Left ventricle myocardium inferior (tissue), 1 donor: ENCODE data around the gene WDR20. TPM values are rescaled to one million over a fixed set of nuclear protein-coding genes. Genes with fewer than 3 reads are reported as not detected.

Experiments
- DNase-seq: peaks from one replicate; pipeline ENCODE4 v3.0.0-alpha.2; 2020
- H3K27ac ChIP-seq: fragments of 200-600 bp; replicated peaks from 2 replicates; pipeline ENCODE4 v1.8.0; 2021
- H3K27me3 ChIP-seq: fragments of 200-600 bp; 2 replicates; pipeline ENCODE4 v1.8.0; 2021; ENCODE audit warnings: low read depth
- H3K36me3 ChIP-seq: fragments of 200-600 bp; 2 replicates; pipeline ENCODE4 v1.8.0; 2021
- H3K4me1 ChIP-seq: fragments of 200-600 bp; 2 replicates; pipeline ENCODE4 v1.8.0; 2021
- H3K4me3 ChIP-seq: fragments of 200-600 bp; 2 replicates; pipeline ENCODE4 v1.8.0; 2021; ENCODE audit warnings: mild to moderate bottlenecking, moderate library complexity
- H3K9me3 ChIP-seq: fragments of 200-600 bp; replicated peaks from 2 replicates; pipeline ENCODE4 v1.8.0; 2021
- intact Hi-C: fragments of 100-400 bp; cut with micrococcal nuclease; formaldehyde crosslinking; loops from one replicate; pipeline ENCODE4 v1.11.0; 2022
- total RNA-seq: library from RNA; stranded (reverse); fragmentation: NEBNext Ultra II Directional; extraction: Animal tissue kit (Norgen Biotek cat#: 25700); gene quantifications from one replicate; pipeline ENCODE4 v1.2.1, GENCODE V29; 2021
- TF ChIP-seq, protein P1 (sequence below): fragments of 200-600 bp; IDR thresholded peaks from 2 replicates; pipeline ENCODE4 v1.8.0; 2021; ENCODE audit warnings: antibody characterized with exemption, mild to moderate bottlenecking, borderline replicate concordance
- donor health status: DM: no; HTN: yes; CAD: no; lungs with severe emphysema.

WDR20 gene
- total RNA-seq, 1 donor from 2014 or later, result 20.9 TPM

GRCh38 chr14:102111101-102111500 lies 28.6 kb upstream of the WDR20 start:
- TF ChIP-seq, protein P1, sequence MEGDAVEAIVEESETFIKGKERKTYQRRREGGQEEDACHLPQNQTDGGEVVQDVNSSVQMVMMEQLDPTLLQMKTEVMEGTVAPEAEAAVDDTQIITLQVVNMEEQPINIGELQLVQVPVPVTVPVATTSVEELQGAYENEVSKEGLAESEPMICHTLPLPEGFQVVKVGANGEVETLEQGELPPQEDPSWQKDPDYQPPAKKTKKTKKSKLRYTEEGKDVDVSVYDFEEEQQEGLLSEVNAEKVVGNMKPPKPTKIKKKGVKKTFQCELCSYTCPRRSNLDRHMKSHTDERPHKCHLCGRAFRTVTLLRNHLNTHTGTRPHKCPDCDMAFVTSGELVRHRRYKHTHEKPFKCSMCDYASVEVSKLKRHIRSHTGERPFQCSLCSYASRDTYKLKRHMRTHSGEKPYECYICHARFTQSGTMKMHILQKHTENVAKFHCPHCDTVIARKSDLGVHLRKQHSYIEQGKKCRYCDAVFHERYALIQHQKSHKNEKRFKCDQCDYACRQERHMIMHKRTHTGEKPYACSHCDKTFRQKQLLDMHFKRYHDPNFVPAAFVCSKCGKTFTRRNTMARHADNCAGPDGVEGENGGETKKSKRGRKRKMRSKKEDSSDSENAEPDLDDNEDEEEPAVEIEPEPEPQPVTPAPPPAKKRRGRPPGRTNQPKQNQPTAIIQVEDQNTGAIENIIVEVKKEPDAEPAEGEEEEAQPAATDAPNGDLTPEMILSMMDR, result no peak
- intact Hi-C loops, result no loop called here
- no peak overlapping the region for H3K4me3 ChIP-seq
- no peaks in the 10 kb centered on the region for H3K36me3 ChIP-seq
- no peaks in the 10 kb centered on the region for H3K4me1 ChIP-seq
- no peak for DNase-seq
- H3K27ac ChIP-seq, result no peak overlapping the region
- no peaks in the 10 kb centered on the region for H3K27me3 ChIP-seq
- no peaks in the 10 kb centered on the region for H3K9me3 ChIP-seq

GRCh38 chr14:102116361-102117180 lies 23.1 kb upstream of the WDR20 start:
- DNase-seq, result no peak
- no peaks in the 10 kb centered on the region for H3K4me1 ChIP-seq
- H3K27me3 ChIP-seq, result no peaks in the 10 kb centered on the region
- peaks cover 8% of the 10 kb centered on the region for H3K36me3 ChIP-seq
- H3K4me3 ChIP-seq, result no peak overlapping the region
- TF ChIP-seq, protein P1, result no peak
- H3K27ac ChIP-seq, result no peak overlapping the region
- intact Hi-C loops, result no loop called here
- H3K9me3 ChIP-seq, result no peaks in the 10 kb centered on the region

DNA sequence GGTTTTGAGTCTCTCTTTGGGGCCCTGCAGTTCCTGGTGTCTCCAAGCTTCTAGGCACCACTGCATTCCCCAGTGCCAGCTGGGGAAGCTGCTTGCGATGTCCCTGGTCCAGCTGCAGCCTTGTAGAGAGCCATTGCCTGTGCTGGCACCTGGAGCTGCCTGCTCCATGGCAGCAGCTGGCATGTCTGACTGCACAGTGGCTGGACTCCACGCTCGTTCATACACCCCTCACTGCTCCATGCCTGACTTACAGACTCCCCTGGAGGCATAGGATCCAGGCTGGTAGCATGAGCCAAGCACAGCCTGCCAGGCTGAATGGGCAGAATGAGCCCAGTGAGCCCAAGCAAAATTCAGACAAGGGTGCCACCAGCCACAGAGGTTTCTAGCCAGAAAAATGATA lies 21.8 kb upstream of the WDR20 start:
- intact Hi-C loops, result no loop called here

DNA sequence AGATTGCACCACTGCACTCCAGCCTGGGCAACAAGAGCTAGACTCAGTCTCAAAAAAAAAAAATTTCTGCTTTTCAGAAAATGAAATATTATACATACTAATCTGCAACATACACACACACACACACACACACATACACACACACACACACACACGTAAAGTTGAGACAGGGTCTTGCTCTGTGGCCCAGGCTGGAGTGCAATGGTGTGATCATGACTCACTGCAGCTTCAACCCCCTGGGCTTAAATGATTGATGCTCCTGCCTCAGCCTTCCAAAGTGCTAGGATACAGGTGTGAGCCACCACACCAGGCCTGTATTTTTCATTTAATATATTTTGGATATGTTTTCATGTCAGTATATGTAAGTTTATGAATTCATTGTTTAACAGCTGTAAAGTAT lies 18.8 kb upstream of the WDR20 start:
- H3K36me3 ChIP-seq, result peaks cover 8% of the 10 kb centered on the region
- H3K4me1 ChIP-seq, result no peaks in the 10 kb centered on the region
- H3K9me3 ChIP-seq, result no peaks in the 10 kb centered on the region
- TF ChIP-seq, protein P1, result no peak
- no peak overlapping the region for H3K4me3 ChIP-seq
- intact Hi-C loops, result no loop called here
- no peaks in the 10 kb centered on the region for H3K27me3 ChIP-seq
- no peak for DNase-seq
- H3K27ac ChIP-seq, result no peak overlapping the region

More for the DNA sequence above, 21.8 kb upstream of the WDR20 start:
- Histone ChIP-seq H3K9me3 (no peaks in the 10 kb centered on the region), H3K4me1 (no peaks in the 10 kb centered on the region), H3K4me3 (no peak overlapping the region), H3K27me3 (no peaks in the 10 kb centered on the region), H3K36me3 (peaks cover 8% of the 10 kb centered on the region), H3K27ac (no peak overlapping the region)
- TF ChIP-seq, protein P1, result no peak
- no peak for DNase-seq

- Histone ChIP-seq H3K4me1 (no peaks in the 10 kb centered on the region), H3K36me3 (peaks cover 8% of the 10 kb centered on the region), H3K4me3 (no peak overlapping the region), H3K27ac (no peak overlapping the region), H3K9me3 (no peaks in the 10 kb centered on the region), H3K27me3 (no peaks in the 10 kb centered on the region)
- intact Hi-C loops, result no loop called here
- TF ChIP-seq, protein P1, result no peak
- DNase-seq, result no peak
These were observed 18.1 kb upstream of the WDR20 start for GRCh38 chr14:102121567-102121966.
